ENCODE results near the gene CEACAM19.
"Not testable (repeated sequence)": the region's sequence is repeated elsewhere in the genome, so short reads cannot be mapped to it uniquely, and the experiment has no call there.

CEACAM19 gene

DNA sequence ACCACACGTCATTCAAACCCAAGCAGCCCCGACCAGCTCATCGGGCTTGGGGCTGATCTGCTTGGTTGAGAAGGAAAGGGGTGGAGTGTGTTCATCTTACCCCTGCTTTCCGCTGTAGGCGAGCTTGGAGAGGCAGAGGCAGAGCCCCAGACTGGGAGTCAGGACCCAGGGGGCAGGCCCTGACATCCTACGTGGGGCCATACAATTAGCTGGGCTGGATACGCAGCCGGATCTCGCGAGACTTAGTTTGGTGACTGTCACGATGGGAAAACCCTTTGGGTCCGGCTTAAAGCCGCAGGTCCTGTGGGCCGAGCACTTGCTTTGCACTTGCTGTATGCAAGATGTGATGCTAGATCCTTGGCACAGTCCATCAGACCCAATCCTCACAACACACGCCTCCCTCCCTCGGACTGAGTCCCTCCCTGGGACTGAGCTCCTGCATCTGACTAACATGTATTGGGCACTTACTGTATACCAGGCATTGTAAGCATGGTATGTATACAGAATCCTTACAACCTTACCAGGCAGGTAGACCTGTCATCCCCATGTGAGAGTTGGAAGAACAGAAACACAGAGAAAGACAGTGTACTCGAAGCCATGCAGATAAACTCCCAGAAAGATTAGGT is 31.4 kb downstream of the CEACAM19 start:
- DNase-seq = no peak

DNA sequence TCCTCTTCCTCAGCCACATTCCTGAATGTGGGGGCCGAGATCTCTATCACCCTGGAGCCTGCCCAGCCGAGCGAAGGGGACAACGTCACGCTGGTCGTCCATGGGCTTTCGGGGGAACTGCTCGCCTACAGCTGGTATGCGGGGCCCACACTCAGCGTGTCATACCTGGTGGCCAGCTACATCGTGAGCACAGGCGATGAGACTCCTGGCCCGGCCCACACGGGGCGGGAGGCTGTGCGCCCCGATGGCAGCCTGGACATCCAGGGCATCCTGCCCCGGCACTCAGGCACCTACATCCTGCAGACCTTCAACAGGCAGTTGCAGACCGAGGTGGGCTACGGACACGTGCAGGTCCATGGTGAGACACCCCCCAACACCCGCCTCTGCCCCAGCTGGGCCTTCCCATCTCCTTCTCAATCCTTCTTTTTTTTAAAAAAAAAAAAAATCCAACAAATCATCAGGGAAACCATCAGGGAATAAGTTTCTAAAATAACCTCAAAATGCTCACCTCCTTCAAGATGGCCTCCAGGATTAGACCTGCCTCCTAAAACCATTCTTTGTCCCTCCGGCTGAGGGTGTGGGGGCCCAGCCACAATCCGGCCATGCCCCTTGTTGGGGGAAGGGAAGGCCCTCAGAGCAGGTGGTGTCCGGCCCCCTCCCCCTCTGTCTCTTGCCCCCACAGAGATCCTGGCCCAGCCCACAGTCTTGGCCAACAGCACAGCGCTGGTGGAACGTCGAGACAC is 32.2 kb downstream of the CEACAM19 start:
- no peak for DNase-seq

GRCh38 chr19:44704982-44705381 is 33.7 kb downstream of the CEACAM19 start:
- DNase-seq = no peak

- no peak for DNase-seq
Measured at GRCh38 chr19:44705502-44706010, 34.3 kb downstream of the CEACAM19 start.

DNA sequence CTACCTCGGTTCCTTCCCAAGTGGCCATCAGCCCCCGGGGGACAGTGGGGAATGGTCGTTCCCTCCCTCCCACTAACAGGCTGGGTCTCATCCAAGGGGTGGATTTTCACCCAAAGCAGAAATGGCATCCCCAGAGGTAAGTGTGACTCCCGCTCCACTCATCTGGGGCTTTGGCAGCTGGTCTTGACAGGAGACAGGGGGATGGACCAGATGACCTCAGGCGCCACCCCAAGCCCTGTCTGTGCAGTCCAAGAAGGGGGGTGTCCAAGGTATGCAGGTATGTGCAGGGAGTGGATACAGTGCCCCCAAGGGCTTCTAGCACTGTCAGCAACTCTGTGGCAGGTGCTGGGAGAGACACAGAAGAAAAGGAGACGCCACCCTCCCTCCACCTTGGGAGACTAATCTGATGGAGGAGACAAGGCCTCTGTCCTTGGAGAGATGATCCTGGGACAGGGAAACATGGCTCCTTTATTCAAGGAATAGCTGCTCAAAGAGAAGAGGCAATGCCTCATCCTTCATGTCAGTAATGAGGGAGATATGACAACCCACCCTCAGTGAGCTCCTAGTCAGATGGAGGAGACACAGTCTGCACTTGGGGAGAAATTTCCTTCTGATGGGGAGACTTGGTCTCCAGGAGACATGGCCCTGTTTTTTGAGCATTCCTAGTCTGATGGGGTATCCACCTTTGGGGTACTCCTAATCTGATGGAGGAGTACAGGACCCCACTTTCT is 35.4 kb downstream of the CEACAM19 start:
- no peak for DNase-seq

GRCh38 chr19:44707794-44708193 is 36.5 kb downstream of the CEACAM19 start:
- DNase-seq = no peak

DNA sequence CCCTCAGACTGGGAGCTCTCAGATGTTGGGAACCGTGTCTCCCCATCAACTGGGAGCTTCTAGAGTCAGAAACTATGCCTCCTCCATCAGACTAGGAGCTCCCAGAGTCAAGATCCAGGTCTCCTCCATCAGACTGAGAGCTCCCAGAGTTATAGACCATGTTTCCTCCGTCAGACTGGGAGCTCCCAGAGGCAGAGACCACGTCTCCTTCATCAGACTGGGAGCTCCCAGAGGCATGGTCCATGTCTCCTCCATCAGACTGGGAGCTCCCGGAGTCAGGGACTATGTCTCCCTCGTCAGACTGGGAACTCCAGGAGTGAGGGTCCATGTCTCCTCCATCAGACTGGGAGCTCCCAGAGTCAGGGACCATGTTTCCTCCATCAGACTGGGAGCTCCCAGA is 37.7 kb downstream of the CEACAM19 start:
- no peak for DNase-seq

DNA sequence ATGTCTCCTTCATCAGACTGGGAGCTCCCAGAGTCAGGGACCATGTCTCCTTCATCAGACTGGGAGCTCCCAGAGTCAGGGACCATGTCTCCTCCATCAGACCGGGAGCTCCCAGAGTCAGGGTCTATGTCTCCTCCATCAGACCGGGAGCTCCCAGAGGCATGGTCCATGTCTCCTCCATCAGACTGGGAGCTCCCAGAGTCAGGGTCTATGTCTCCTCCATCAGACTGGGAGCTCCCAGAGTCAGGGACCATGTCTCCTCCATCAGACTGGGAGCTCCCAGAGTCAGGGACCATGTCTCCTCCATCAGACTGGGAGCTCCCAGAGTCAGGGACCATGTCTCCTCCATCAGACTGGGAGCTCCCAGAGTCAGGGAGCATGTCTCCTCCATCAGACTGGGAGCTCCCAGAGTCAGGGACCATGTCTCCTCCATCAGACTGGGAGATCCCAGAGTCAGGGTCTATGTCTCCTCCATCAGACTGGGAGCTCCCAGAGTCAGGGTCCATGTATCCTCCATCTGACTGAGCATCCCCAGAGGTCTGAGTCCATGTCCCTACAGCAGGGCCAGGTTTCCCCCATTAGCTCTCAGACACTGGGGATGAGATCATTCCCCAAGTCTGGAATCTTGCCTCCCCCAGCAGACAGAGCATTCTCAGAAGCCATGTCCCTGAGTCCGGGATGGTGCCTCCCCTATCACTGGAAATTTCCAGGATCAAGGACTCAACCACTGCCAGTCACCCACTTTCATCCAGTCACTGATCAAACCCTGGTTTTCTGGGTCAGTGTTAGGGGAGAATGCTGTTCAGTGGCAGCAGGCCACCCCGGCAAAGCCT is 38.4 kb downstream of the CEACAM19 start:
- not testable (repeated sequence) for DNase-seq

DNA sequence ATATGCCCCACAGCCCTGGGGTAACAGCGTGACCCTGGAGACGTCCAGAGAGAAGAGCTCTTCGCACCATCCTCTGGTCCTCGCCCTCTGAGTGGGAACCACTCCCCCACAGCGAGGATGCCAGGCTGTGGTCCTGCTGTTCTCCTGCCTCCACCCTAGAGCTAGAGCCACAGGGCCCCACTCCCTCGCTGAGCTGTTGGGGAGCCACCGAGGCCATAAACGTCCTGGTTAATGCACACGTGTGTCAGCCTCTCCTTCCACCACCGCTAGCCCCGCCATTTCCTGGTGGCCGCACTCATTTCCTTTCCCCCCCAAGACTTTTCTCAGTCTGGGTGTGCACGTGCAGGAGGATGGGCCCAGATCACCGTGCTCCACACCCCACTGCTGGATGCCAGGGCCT is 39.2 kb downstream of the CEACAM19 start:
- no peak for DNase-seq

DNA sequence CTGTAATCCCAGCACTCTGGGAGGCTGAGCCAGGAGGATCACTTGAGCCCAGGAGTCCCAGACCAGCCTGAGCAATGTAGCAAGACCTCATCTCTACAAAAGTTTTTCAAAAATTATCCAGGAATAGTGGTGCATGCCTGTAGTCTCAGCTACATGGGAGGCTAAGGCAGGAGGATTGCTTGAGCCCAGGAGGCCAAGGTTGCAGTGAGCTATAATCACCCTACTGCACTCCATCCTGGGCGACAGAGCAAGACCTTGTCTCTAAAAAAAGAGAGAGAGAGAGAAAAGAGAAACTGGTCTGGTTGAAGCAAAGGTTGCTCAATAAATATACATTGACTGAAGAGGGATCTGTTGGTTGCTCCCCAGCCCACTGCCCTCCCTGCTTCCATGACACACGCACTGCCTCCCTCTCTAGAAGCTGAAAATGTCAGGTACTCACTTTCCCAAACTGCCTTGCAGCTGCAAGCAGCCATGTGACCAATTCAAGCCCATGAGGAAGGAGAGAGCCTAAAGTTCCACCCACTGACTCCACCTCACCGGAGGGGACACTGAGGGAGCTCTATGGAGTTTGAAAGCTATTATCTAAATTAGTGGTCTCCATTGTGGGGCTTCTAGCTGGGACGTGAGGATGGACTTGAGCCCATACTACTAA is 41.7 kb downstream of the CEACAM19 start:
- peak; percentile 24 for DNase-seq

DNA sequence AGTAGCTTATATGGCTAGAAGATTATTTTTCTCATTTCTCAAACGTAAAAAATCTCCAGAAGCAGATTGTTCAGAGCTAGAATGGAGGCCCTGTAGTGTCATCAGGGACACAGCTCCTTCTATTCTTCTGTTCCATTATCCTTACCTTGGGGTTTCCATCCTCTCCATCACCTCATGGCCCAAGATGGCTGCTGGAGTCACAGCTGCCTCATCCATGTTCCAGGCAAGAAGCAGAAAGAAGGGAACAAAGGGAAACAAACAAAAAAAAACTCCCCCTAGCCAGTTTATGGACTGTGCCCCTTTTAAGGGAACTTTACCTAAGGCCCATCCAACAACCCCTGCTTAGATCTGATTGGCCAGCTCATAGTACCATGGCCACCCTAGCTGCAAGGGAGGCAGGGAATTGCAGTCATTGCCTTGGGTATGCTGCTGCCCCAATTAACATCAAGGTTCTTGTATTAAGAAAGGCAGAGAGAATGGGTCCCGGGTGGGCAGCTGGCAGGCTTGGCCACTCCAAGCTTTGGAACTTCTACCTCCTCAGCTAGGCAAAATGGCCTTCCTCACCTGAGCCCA is 43.4 kb downstream of the CEACAM19 start:
- DNase-seq = no peak

GRCh38 chr19:44717603-44718002 is 46.3 kb downstream of the CEACAM19 start:
- DNase-seq = no peak

GRCh38 chr19:44718441-44719261 is 47.4 kb downstream of the CEACAM19 start:
- no peak for DNase-seq

DNA sequence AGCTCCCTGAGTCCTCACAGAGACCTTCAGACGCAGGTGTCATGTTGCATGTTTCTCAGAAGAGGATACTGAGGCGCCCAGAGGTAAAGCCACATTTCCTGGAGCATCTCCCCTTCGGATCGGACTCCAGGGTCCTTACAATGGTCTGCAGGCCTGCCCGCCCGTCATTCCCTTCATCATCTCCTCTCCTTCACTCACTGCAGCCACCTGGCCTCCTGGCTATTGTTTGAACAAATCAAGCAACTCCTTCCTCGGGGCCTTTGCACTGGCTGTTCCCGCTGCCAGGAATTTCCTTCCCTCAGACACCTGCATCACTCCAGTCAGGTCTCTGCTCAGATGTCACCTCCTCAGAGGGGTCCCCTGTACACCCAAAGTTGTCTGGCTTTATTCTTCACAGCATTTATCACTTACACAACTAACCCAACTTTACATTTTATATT is 48.0 kb downstream of the CEACAM19 start:
- no peak for DNase-seq

DNA sequence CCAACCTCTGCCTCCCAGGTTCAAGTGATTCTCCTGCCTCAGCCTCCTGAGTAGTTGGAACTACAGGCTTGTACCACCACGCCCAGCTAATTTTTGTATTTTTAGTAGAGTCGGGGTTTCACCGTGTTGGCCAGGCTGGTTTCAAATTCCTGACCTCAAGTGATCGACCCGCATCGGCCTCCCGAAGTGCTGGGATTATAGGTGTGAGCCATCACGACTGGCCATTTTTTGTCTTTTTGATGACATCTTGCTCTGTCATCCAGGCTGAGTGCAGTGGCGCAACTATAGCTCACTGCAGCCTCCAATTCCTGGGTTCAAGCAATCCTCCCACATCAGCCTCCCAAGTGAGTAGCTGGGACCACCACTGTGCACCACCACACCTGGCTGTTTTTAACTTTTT is 49.1 kb downstream of the CEACAM19 start:
- DNase-seq = not testable (repeated sequence)

GRCh38 chr19:44720945-44721344 is 49.7 kb downstream of the CEACAM19 start:
- DNase-seq = no peak

DNA sequence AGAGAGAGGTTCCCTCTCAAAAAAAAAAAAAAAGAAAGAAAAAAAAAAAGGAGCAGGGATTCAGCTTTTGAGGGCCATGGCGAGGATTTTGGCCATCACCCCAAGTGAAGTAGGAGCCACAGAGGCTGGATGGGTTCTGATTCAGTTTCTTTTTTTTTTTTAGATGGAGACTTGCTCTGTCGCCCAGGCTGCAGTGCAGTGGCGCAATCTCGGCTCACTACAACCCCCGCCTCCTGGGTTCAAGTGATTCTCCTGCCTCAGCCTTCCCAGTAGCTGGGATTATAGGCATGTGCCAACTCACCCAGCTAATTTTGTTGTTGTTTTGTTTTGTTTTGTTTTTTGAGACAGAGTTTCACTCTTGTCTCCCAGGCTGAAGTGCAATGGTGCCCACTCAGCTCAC is 50.1 kb downstream of the CEACAM19 start:
- not testable (repeated sequence) for DNase-seq

DNA sequence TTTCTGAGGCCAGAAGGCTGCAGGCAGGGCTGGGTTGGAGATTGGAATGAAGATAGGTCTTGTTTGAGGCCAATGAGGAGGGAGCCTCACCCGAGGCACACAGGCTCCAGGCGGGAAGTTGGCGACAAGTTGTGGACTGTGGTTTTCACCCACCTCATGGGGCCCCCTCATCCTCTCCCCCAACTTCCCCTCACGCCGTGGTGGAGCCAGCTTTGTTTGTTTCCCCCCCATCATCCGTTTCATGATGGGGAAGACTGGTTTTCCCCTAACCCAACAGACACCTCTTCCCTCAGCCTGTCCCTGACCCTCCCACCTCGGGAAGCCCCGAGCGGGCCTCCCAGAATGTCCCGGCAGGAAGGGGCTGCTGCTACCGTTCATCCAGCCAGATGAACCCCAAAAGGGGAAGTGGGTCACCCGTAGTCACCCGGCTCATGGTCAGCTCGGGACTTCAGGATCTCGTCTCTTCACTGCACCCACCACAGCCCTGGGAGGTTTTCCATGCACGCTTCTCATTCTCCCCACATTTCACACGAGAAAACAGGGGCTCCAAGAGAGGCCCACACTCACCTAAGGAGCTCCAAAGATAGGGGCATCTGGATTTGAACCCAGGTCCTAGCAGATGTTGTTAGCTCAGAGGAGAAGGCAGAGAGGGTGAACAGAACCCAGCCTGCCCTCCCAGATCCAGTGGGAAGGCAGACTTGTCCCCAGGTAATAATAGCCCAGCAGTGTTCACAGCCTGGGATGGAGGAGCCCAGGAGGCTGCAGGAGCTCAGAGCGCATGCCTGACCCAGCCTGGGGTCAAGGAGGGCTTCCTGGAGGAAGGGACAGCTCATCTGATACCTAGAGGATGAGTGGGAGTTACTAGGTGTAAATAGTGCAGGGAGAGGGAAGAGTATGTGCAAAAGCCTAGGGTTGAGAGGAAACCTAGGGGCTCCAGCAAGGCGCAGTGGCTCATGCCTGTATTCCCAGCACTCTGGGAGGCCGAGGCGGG is 51.1 kb downstream of the CEACAM19 start:
- peak; percentile 54 for DNase-seq

- no peak for DNase-seq
Measured at GRCh38 chr19:44723299-44723951, 52.1 kb downstream of the CEACAM19 start.

Measured in hematopoietic multipotent progenitor cell treated with erythropoietin and hydrocortisone succinate and interleukin-3 and kit ligand, for 6 days (in vitro differentiated cells).